ENCODE results near the gene PAM. TPM values are rescaled to one million over a fixed set of nuclear protein-coding genes. Genes with fewer than 3 reads are reported as not detected.
A peak's percentile ranks its signal among the peaks of the same experiment; 100 is the strongest.

PAM gene
- total RNA-seq, 1 experiment from 2014 or later = 90.0 TPM

GRCh38 chr5:102865510-102866236 is 110.6 kb downstream of the PAM start:
- CTCF ChIA-PET = interaction anchor here (1.6 kb wide), 1 partner anchor 105 kb away, joined by 4 read pairs; no protein-coding TSS in a partner anchor
- POLR2A ChIA-PET (ENCODE audit: unreplicated experiment) = interaction anchor here (0.6 to 0.7 kb wide), 3 partner anchors 45 to 93 kb away, joined by 5 to 6 read pairs (median 5); no protein-coding TSS in a partner anchor
- BruUV-seq (replicated peaks) = no TSS peak

DNA sequence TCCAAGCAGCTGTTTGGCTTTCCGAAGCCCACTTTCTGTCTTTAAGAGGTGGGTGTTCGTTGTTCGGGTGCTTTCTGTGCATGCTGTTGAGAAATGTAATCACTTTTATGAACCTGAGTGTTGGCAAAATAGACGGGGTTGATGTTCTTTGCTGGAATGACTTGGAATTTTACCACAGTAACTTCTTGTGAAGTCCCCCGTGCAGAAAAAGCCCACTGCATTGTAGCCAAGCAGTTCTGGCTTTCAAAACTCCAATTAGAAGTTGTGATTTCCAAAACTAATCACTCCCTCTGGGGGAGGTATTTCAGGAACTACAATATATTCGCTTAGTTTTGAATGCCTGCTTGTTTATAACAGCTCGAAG is 111.1 kb downstream of the PAM start:
- Histone ChIP-seq H3K9ac (ENCODE audit: low read length) (peak overlapping the region; percentile 83), H3F3A (ENCODE audit: low read length, unreplicated experiment) (no peaks in the 10 kb centered on the region), H4K20me1 (ENCODE audit: low read length) (0 out of 2 replicates have a peak, but pooled peaks cover 3% of the 10 kb centered on the region), H3K4me1 (ENCODE audit: insufficient read depth, low read length) (peaks cover 22% of the 10 kb centered on the region), H3K36me3 (ENCODE audit: low read depth, low read length) (no peaks in the 10 kb centered on the region), H3K4me3 (ENCODE audit: low read length) (peak overlapping the region; percentile 87), H3K27ac (ENCODE audit: low read length) (peak overlapping the region; percentile 58), H3K9me2 (replicated peaks; ENCODE audit: low read length) (no peaks in the 10 kb centered on the region), H3K4me2 (ENCODE audit: low read length) (peak overlapping the region; percentile 95), H3K27me3 (ENCODE audit: low read length) (no peaks in the 10 kb centered on the region), H3K9me3 (ENCODE audit: low read length) (no peaks in the 10 kb centered on the region), H2AFZ (ENCODE audit: low read length) (peak overlapping the region; percentile 90), H3K79me2 (ENCODE audit: low read length) (no peaks in the 10 kb centered on the region)
- ChIA-PET POLR2A (ENCODE audit: unreplicated experiment) (no interaction called here), CTCF (interaction anchor here (1.6 kb wide), 1 partner anchor 105 kb away, joined by 4 read pairs; no protein-coding TSS in a partner anchor)
- no peak for TF ChIP-seq EZH2phosphoT487 (IDR thresholded peaks at IDR 0.05; ENCODE audit: borderline replicate concordance, low read length)
- intact Hi-C loops (cut with micrococcal nuclease) = loop anchor here (5.0 kb wide), 2 partner anchors 1351 to 1476 kb away; no protein-coding TSS in a partner anchor
- peak; percentile 17 for ATAC-seq
- DNase-seq = peak; percentile 31
- TSS peak; percentile 55 for BruUV-seq (replicated peaks)

More at GRCh38 chr5:102865510-102866236, 110.6 kb downstream of the PAM start:
- Histone ChIP-seq H2AFZ (ENCODE audit: low read length) (peak overlapping the region; percentile 90), H3K4me1 (ENCODE audit: insufficient read depth, low read length) (peaks cover 22% of the 10 kb centered on the region), H3K9ac (ENCODE audit: low read length) (peak overlapping the region; percentile 83), H3K9me3 (ENCODE audit: low read length) (no peaks in the 10 kb centered on the region), H4K20me1 (ENCODE audit: low read length) (0 out of 2 replicates have a peak, but pooled peaks cover 3% of the 10 kb centered on the region), H3K27ac (ENCODE audit: low read length) (peak overlapping the region; percentile 58), H3K27me3 (ENCODE audit: low read length) (no peaks in the 10 kb centered on the region), H3K4me3 (ENCODE audit: low read length) (peak overlapping the region; percentile 87), H3K79me2 (ENCODE audit: low read length) (no peaks in the 10 kb centered on the region), H3K9me2 (replicated peaks; ENCODE audit: low read length) (no peaks in the 10 kb centered on the region), H3K4me2 (ENCODE audit: low read length) (peak overlapping the region; percentile 95), H3F3A (ENCODE audit: low read length, unreplicated experiment) (no peaks in the 10 kb centered on the region), H3K36me3 (ENCODE audit: low read depth, low read length) (no peaks in the 10 kb centered on the region)
- no peak for TF ChIP-seq EZH2 (IDR thresholded peaks at IDR 0.05; ENCODE audit: low read length, unreplicated experiment)
- peak; percentile 85 for TF ChIP-seq EZH2phosphoT487 (IDR thresholded peaks at IDR 0.05; ENCODE audit: borderline replicate concordance, low read length)
- ATAC-seq = peak; percentile 81
- intact Hi-C loops (cut with micrococcal nuclease) = loop anchor here (1.0 to 5.0 kb wide), 7 partner anchors 9 to 1477 kb away; no protein-coding TSS in a partner anchor
- peak; percentile 81 for DNase-seq

DNA sequence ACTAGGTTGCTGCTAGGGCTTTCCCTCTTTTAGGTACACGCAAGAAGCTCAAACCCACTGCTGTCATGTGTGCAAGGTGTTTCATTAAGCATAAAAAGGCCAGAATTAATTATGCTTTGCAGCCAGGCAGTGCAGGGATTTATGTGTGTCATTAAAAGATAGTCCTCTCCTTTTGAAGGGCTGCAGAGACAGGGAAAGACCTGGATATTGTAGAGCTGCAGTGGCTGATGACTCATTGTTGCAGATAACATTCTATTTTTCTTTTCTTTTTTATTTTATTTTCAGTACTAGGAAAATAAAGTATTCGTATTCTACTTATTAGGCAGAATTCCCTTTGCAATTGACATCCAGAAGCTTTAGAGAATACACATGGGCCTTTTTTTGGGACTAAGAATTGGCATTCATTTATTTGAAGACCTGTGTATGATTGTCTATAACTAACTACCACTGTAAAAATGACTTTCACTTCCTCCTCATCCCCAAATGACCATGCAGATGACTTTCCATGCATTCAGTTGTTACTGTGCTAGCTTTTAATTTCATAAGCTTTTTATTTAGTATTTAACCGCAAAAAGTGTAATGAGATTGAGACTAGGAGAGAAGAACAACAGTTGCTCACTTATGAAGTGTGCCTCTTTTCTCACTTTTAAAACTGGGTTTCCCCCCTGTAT is 113.0 kb downstream of the PAM start:
- no peaks in the 10 kb centered on the region for H3F3A ChIP-seq (ENCODE audit: low read length, unreplicated experiment)
- no peaks in the 10 kb centered on the region for H3K9me3 ChIP-seq (ENCODE audit: low read length)
- ATAC-seq (no peak), DNase-seq (no peak)
- H3K4me1 ChIP-seq (ENCODE audit: insufficient read depth, low read length) = peaks cover 22% of the 10 kb centered on the region
- no peaks in the 10 kb centered on the region for H3K79me2 ChIP-seq (ENCODE audit: low read length)
- no TSS peak for BruUV-seq (replicated peaks)
- peak overlapping the region; percentile 95; the same call in 1 of the 2 replicates for H3K4me2 ChIP-seq (ENCODE audit: low read length)
- H3K4me3 ChIP-seq (ENCODE audit: low read length) = no peak overlapping the region
- H4K20me1 ChIP-seq (ENCODE audit: low read length) = 0 out of 2 replicates have a peak, but pooled peaks cover 3% of the 10 kb centered on the region
- intact Hi-C loops (cut with micrococcal nuclease) = loop anchor here (5.0 kb wide), 2 partner anchors 1349 to 1474 kb away; no protein-coding TSS in a partner anchor
- ChIA-PET CTCF (interaction anchor here (0.6 kb wide), 1 partner anchor 65 kb away, joined by 3 read pairs; no protein-coding TSS in a partner anchor), POLR2A (ENCODE audit: unreplicated experiment) (no interaction called here)
- H3K36me3 ChIP-seq (ENCODE audit: low read depth, low read length) = no peaks in the 10 kb centered on the region
- H3K9me2 ChIP-seq (replicated peaks; ENCODE audit: low read length) = no peaks in the 10 kb centered on the region
- no peak overlapping the region for H2AFZ ChIP-seq (ENCODE audit: low read length)
- no peak overlapping the region for H3K9ac ChIP-seq (ENCODE audit: low read length)
- no peak overlapping the region for H3K27ac ChIP-seq (ENCODE audit: low read length)
- no peaks in the 10 kb centered on the region for H3K27me3 ChIP-seq (ENCODE audit: low read length)
- TF ChIP-seq EZH2phosphoT487 (IDR thresholded peaks at IDR 0.05; ENCODE audit: borderline replicate concordance, low read length) (no peak), EZH2 (IDR thresholded peaks at IDR 0.05; ENCODE audit: low read length, unreplicated experiment) (no peak)
- TF ChIP-seq, protein P1, sequence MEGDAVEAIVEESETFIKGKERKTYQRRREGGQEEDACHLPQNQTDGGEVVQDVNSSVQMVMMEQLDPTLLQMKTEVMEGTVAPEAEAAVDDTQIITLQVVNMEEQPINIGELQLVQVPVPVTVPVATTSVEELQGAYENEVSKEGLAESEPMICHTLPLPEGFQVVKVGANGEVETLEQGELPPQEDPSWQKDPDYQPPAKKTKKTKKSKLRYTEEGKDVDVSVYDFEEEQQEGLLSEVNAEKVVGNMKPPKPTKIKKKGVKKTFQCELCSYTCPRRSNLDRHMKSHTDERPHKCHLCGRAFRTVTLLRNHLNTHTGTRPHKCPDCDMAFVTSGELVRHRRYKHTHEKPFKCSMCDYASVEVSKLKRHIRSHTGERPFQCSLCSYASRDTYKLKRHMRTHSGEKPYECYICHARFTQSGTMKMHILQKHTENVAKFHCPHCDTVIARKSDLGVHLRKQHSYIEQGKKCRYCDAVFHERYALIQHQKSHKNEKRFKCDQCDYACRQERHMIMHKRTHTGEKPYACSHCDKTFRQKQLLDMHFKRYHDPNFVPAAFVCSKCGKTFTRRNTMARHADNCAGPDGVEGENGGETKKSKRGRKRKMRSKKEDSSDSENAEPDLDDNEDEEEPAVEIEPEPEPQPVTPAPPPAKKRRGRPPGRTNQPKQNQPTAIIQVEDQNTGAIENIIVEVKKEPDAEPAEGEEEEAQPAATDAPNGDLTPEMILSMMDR (conservative IDR thresholded peaks at IDR 0.05; ENCODE audit: low read depth, low read length) = no peak

Data from PC-3 (cell line).